Cardiac fibroblast (primary cell): ENCODE results near the gene MT1H.

ENCODE experiments used
- DNase-seq, 2 donors: peaks; one replicate each; pipeline versions ENCODE4 v3.0.0 to v3.0.0-alpha.2; 2010; ENCODE audit warnings: low read depth in 2 of 2
- H3K4me3 ChIP-seq, 2 donors: replicated peaks in 1 of 2; 1 replicate in 1 of 2; 2 replicates in 1 of 2; pipeline ENCODE4 v1.5.1; 2011; ENCODE audit warnings: low read depth in 2 of 2, low read length in 2 of 2, mild to moderate bottlenecking in 2 of 2, moderate library complexity in 1 of 2
- CTCF ChIP-seq: IDR thresholded peaks from one replicate; pipeline ENCODE4 v1.5.1; 2011; ENCODE audit warnings: low read depth, mild to moderate bottlenecking, low read length, inconsistent platforms

Gene MT1H

GRCh38 chr16:56675685-56676210 is 6.1 kb downstream of the MT1H start:
- no peak for TF ChIP-seq CTCF
- no peak for DNase-seq
- H3K4me3 ChIP-seq, result no peak overlapping the region

GRCh38 chr16:56677474-56677873 is 7.9 kb downstream of the MT1H start:
- TF ChIP-seq CTCF, result no peak
- DNase-seq, result no peak
- no peak overlapping the region for H3K4me3 ChIP-seq

- no peak for TF ChIP-seq CTCF
- H3K4me3 ChIP-seq, result no peak overlapping the region
- DNase-seq, result no peak
These were observed 9.6 kb downstream of the MT1H start for GRCh38 chr16:56679078-56679730.

GRCh38 chr16:56679818-56680217 is 10.2 kb downstream of the MT1H start:
- H3K4me3 ChIP-seq, result no peak overlapping the region
- no peak for TF ChIP-seq CTCF
- no peak for DNase-seq

- TF ChIP-seq CTCF, result no peak
- DNase-seq, result peak; percentile 90 to 94
- peak within 1 kb of the TSS; percentile 52 to 70 for H3K4me3 ChIP-seq
These were observed 12.5 kb downstream of the MT1H start, which contains the start of gene MT1X for GRCh38 chr16:56681939-56682702. MT1X (plus strand) TSS chr16:56682470; CDS start chr16:56682541, 71 bp downstream.

- TF ChIP-seq CTCF, result no peak
- DNase-seq, result no peak
- peak overlapping the region; percentile 52 to 70 for H3K4me3 ChIP-seq
These were observed 13.2 kb downstream of the MT1H start for GRCh38 chr16:56682703-56683397.
